A673 (cell line): ENCODE data around the gene SOCS7. TPM values are rescaled to one million over a fixed set of nuclear protein-coding genes. Genes with fewer than 3 reads are reported as not detected.

Source experiments
- BruUV-seq: library from RNA; stranded (reverse); fragments of 400-500 nt; replicated peaks from 2 replicates; lab custom pipeline; 2021; lab: Mats Ljungman, UMichigan
- CTCF ChIA-PET: fragments of 300-600 bp; sonication (Branson Sonifier 250); formaldehyde crosslinking; loops from one replicate; lab custom pipeline; 2022; ENCODE audit warnings: antibody characterized with exemption; lab: Charles Lee
- POLR2A ChIA-PET: fragments of 300-600 bp; sonication (Branson Sonifier 250); formaldehyde crosslinking; loops from one replicate; lab custom pipeline; 2022; ENCODE audit warnings: antibody characterized with exemption; ENCODE audit not compliant: low non-redundant PET; lab: Charles Lee
- DNase-seq: peaks from one replicate; pipeline ENCODE4 v3.0.0-alpha.2; 2015; ENCODE audit warnings: low spot score
- H3K27ac ChIP-seq: fragments of 200-600 bp; sonication (generic); 2 replicates; pipeline ENCODE4 v1.5.1; 2016; ENCODE audit warnings: mixed run types, low read depth, mild to moderate bottlenecking, mixed read lengths, antibody characterized with exemption, low read length; ENCODE audit not compliant: poor library complexity, severe bottlenecking
- H3K27me3 ChIP-seq: fragments of 200-600 bp; sonication (generic); replicated peaks from 2 replicates; pipeline ENCODE4 v1.6.1; 2017; ENCODE audit warnings: mixed run types, low read depth, mild to moderate bottlenecking, mixed read lengths, antibody characterized with exemption, low read length; ENCODE audit not compliant: insufficient read depth, poor library complexity
- H3K36me3 ChIP-seq: fragments of 200-600 bp; sonication (generic); 2 replicates; pipeline ENCODE4 v1.6.1; 2016; ENCODE audit warnings: mixed run types, mild to moderate bottlenecking, mixed read lengths, antibody characterized with exemption, low read length; ENCODE audit not compliant: insufficient read depth, poor library complexity, severe bottlenecking
- H3K4me1 ChIP-seq: fragments of 200-600 bp; sonication (generic); 2 replicates; pipeline ENCODE4 v1.6.1; 2017; ENCODE audit warnings: mixed run types, mild to moderate bottlenecking, mixed read lengths, antibody characterized with exemption, low read length; ENCODE audit not compliant: insufficient read depth, poor library complexity, severe bottlenecking
- H3K4me3 ChIP-seq: fragments of 200-600 bp; sonication (generic); 2 replicates; pipeline ENCODE4 v1.5.1; 2016; ENCODE audit warnings: low read depth, mixed run types, mild to moderate bottlenecking, mixed read lengths, low read length; ENCODE audit not compliant: poor library complexity, severe bottlenecking
- H3K9me3 ChIP-seq: fragments of 200-600 bp; sonication (generic); 2 replicates; pipeline ENCODE4 v1.6.1; 2016; ENCODE audit warnings: mixed run types, low read depth, mild to moderate bottlenecking, mixed read lengths, antibody characterized with exemption, low read length; ENCODE audit not compliant: poor library complexity, severe bottlenecking
- CTCF ChIP-seq: fragments of 300-800, 200-600 bp; sonication (generic); conservative IDR thresholded peaks from 2 replicates; pipeline ENCODE4 v1.5.1; 2017; ENCODE audit warnings: low read depth, mild to moderate bottlenecking, antibody characterized with exemption, low read length, moderate library complexity, mixed read lengths
- EZH2 ChIP-seq: fragments of 200-600 bp; sonication (generic); IDR thresholded peaks from 2 replicates; pipeline ENCODE4 v1.6.1; 2017; ENCODE audit warnings: borderline replicate concordance, low read depth, mild to moderate bottlenecking, mixed read lengths, antibody characterized with exemption, low read length; ENCODE audit not compliant: poor library complexity, severe bottlenecking
- intact Hi-C: fragments of 100-400 bp; cut with micrococcal nuclease; formaldehyde crosslinking; loops from one replicate; pipeline ENCODE4 v1.10.0; 2022; ENCODE audit not compliant: unreplicated experiment
- total RNA-seq: library from RNA; stranded (reverse); gene quantifications from 2 replicates; pipeline ENCODE4 v1.2.3, GENCODE V29; 2021

SOCS7 gene
- total RNA-seq, 1 experiment from 2014 or later: 15.2 TPM

DNA sequence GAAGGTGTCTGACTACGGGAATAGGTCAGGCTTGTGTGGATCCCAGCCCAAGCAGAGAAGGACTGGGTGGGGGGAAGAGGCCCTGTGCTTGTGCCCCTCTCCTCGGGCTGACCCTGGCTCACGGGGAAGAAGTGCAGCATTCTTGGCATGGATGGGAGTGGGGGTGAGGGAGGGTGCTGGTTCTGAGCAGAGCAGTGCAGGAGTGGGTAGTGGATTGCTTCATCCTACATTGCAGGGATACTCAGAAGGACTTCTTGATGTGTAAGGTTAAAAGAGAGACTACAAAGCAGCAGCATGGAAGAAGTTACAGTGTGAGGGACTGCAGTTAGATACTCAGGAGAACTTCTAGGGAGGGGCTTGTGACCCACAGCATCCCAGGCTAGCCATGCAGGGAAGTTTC, 78.7 kb downstream of the SOCS7 start:
- DNase-seq: no peak
- CTCF ChIA-PET: no interaction called here
- Histone ChIP-seq H3K4me1 (no peaks in the 10 kb centered on the region), H3K36me3 (no peaks in the 10 kb centered on the region), H3K9me3 (no peaks in the 10 kb centered on the region), H3K27me3 (no peaks in the 10 kb centered on the region), H3K27ac (no peak overlapping the region), H3K4me3 (no peak overlapping the region)
- BruUV-seq: no TSS peak
- intact Hi-C loops: no loop called here
- no peak for TF ChIP-seq CTCF
- no peak for TF ChIP-seq EZH2
- POLR2A ChIA-PET: no interaction called here

GRCh38 chr17:38430822-38431221, 79.2 kb downstream of the SOCS7 start:
- DNase-seq: no peak
- intact Hi-C loops: no loop called here
- CTCF ChIA-PET: no interaction called here
- BruUV-seq: no TSS peak
- no peak overlapping the region for H3K27ac ChIP-seq
- no peaks in the 10 kb centered on the region for H3K9me3 ChIP-seq
- no peaks in the 10 kb centered on the region for H3K4me1 ChIP-seq
- H3K4me3 ChIP-seq: no peak overlapping the region
- POLR2A ChIA-PET: no interaction called here
- TF ChIP-seq CTCF (no peak), EZH2 (no peak)
- no peaks in the 10 kb centered on the region for H3K36me3 ChIP-seq
- no peaks in the 10 kb centered on the region for H3K27me3 ChIP-seq

DNA sequence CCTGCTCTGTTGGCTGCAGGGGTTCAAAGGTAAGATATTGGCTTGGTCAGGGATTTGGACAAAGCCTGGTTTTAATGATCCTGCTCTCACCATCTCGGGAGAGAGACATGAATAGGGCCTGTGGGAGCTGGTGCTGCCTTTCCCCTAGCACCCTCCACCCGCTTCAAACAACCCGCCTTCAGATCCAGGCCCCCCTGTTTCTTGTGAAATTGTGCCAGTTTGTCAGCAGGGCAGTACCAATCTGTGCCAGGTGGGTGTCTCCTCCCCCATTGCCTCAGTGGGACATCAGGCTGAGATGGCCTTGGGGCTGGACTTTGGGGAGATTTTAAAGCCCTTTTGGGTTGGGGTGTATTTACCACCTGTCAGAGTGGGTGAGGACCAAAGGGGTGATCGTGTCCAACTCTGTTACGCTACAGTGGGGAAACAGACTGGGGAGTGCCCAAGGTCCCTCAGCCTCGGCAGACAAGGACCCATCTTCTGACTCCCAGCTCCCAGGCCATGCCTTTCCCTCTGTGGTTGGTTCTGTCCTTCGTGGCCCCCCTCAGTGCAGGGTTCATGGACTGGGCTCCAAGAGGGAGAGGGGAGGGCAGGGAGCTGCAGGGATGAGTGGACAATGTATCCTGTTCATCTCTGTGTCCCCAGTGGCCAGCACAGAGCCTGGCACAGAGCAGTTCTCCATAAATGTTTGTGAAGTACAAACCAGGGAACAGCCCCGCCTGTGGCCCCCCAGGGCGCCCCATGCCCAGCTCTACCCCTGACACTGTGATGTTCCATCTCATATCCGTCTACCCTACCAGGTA, 79.9 kb downstream of the SOCS7 start:
- Histone ChIP-seq H3K9me3 (no peaks in the 10 kb centered on the region), H3K4me1 (no peaks in the 10 kb centered on the region), H3K36me3 (no peaks in the 10 kb centered on the region), H3K27ac (no peak overlapping the region), H3K4me3 (no peak overlapping the region), H3K27me3 (no peaks in the 10 kb centered on the region)
- intact Hi-C loops: no loop called here
- POLR2A ChIA-PET: no interaction called here
- TF ChIP-seq EZH2 (no peak), CTCF (no peak)
- no peak for DNase-seq
- CTCF ChIA-PET: interaction anchor here (0.6 kb wide), 1 partner anchor 174 kb away, joined by 7 read pairs; the partner anchor contains the start of gene SRCIN1
- no TSS peak for BruUV-seq
